ENCODE results near the gene OR6S1. TPM values are rescaled to one million over a fixed set of nuclear protein-coding genes. Genes with fewer than 3 reads are reported as not detected.
A peak's percentile ranks its signal among the peaks of the same experiment; 100 is the strongest.
"Not testable (repeated sequence)": the region's sequence is repeated elsewhere in the genome, so short reads cannot be mapped to it uniquely, and the experiment has no call there.

Gene OR6S1
- polyA plus RNA-seq, 2 donors, result not detected

- H3K27ac ChIP-seq (ENCODE audit: low read depth in 2 of 2, low read length in 1 of 2), result no peak overlapping the region
- H3K27me3 ChIP-seq (ENCODE audit: control insufficient read depth in 1 of 2, insufficient read depth in 2 of 2, low read length in 2 of 2), result no peaks in the 10 kb centered on the region
- H3K36me3 ChIP-seq (ENCODE audit: control insufficient read depth in 2 of 2, insufficient read depth in 2 of 2, low read length in 1 of 2), result no peaks in the 10 kb centered on the region
- 60 to 62% methylated on average over 15 of the region's 15 CpGs for WGBS, 2 donors
- H3K9me3 ChIP-seq (ENCODE audit: control insufficient read depth in 2 of 2, insufficient read depth in 1 of 2, low read depth in 1 of 2, low read length in 1 of 2), result no peaks in the 10 kb centered on the region
- no peak overlapping the region for H3K4me3 ChIP-seq (ENCODE audit: low read depth in 1 of 2, low read length in 2 of 2)
- peaks cover 0 to 2% of the 10 kb centered on the region in 2 donors for H3K4me1 ChIP-seq (ENCODE audit: control insufficient read depth in 2 of 2, insufficient read depth in 2 of 2, low read length in 1 of 2)
Measured at GRCh38 chr14:20623798-20624197, 17.7 kb downstream of the OR6S1 start.

GRCh38 chr14:20622816-20623291, 18.6 kb downstream of the OR6S1 start:
- no peak overlapping the region for H3K27ac ChIP-seq (ENCODE audit: low read depth in 2 of 2, low read length in 1 of 2)
- H3K4me1 ChIP-seq (ENCODE audit: control insufficient read depth in 2 of 2, insufficient read depth in 2 of 2, low read length in 1 of 2), result peaks cover 0 to 2% of the 10 kb centered on the region in 2 donors
- no peak overlapping the region for H3K4me3 ChIP-seq (ENCODE audit: low read depth in 1 of 2, low read length in 2 of 2)
- H3K27me3 ChIP-seq (ENCODE audit: control insufficient read depth in 1 of 2, insufficient read depth in 2 of 2, low read length in 2 of 2), result no peaks in the 10 kb centered on the region
- H3K36me3 ChIP-seq (ENCODE audit: control insufficient read depth in 2 of 2, insufficient read depth in 2 of 2, low read length in 1 of 2), result no peaks in the 10 kb centered on the region
- H3K9me3 ChIP-seq (ENCODE audit: control insufficient read depth in 2 of 2, insufficient read depth in 1 of 2, low read depth in 1 of 2, low read length in 1 of 2), result no peaks in the 10 kb centered on the region
- 37 to 38% methylated on average over 24 to 29 of the region's 29 CpGs for WGBS, 2 donors

GRCh38 chr14:20620798-20621478, 20.6 kb downstream of the OR6S1 start:
- Histone ChIP-seq H3K27ac (ENCODE audit: low read depth in 2 of 2, low read length in 1 of 2) (no peak overlapping the region), H3K4me1 (ENCODE audit: control insufficient read depth in 2 of 2, insufficient read depth in 2 of 2, low read length in 1 of 2) (peaks cover 0 to 2% of the 10 kb centered on the region in 2 donors), H3K27me3 (ENCODE audit: control insufficient read depth in 1 of 2, insufficient read depth in 2 of 2, low read length in 2 of 2) (no peaks in the 10 kb centered on the region), H3K36me3 (ENCODE audit: control insufficient read depth in 2 of 2, insufficient read depth in 2 of 2, low read length in 1 of 2) (no peaks in the 10 kb centered on the region), H3K4me3 (ENCODE audit: low read depth in 1 of 2, low read length in 2 of 2) (no peak overlapping the region), H3K9me3 (ENCODE audit: control insufficient read depth in 2 of 2, insufficient read depth in 1 of 2, low read depth in 1 of 2, low read length in 1 of 2) (no peaks in the 10 kb centered on the region)
- 43 to 56% methylated on average over 2 of the region's 2 CpGs for WGBS, 2 donors

GRCh38 chr14:20619688-20620087, 21.8 kb downstream of the OR6S1 start:
- H3K9me3 ChIP-seq (ENCODE audit: control insufficient read depth in 2 of 2, insufficient read depth in 1 of 2, low read depth in 1 of 2, low read length in 1 of 2); H3K36me3 ChIP-seq (ENCODE audit: control insufficient read depth in 2 of 2, insufficient read depth in 2 of 2, low read length in 1 of 2); H3K27me3 ChIP-seq (ENCODE audit: control insufficient read depth in 1 of 2, insufficient read depth in 2 of 2, low read length in 2 of 2); H3K27ac ChIP-seq (ENCODE audit: low read depth in 2 of 2, low read length in 1 of 2); H3K4me3 ChIP-seq (ENCODE audit: low read depth in 1 of 2, low read length in 2 of 2); H3K4me1 ChIP-seq (ENCODE audit: control insufficient read depth in 2 of 2, insufficient read depth in 2 of 2, low read length in 1 of 2): not testable (repeated sequence)
- WGBS, 2 donors, result 90% methylated on average over 6 of the region's 6 CpGs

- Histone ChIP-seq H3K36me3 (ENCODE audit: control insufficient read depth in 2 of 2, insufficient read depth in 2 of 2, low read length in 1 of 2) (no peaks in the 10 kb centered on the region), H3K9me3 (ENCODE audit: control insufficient read depth in 2 of 2, insufficient read depth in 1 of 2, low read depth in 1 of 2, low read length in 1 of 2) (no peaks in the 10 kb centered on the region), H3K27ac (ENCODE audit: low read depth in 2 of 2, low read length in 1 of 2) (no peak overlapping the region), H3K27me3 (ENCODE audit: control insufficient read depth in 1 of 2, insufficient read depth in 2 of 2, low read length in 2 of 2) (no peaks in the 10 kb centered on the region), H3K4me3 (ENCODE audit: low read depth in 1 of 2, low read length in 2 of 2) (no peak overlapping the region), H3K4me1 (ENCODE audit: control insufficient read depth in 2 of 2, insufficient read depth in 2 of 2, low read length in 1 of 2) (no peaks in the 10 kb centered on the region)
- 50 to 59% methylated on average over 4 of the region's 4 CpGs for WGBS, 2 donors
Measured at GRCh38 chr14:20618271-20618749, 23.2 kb downstream of the OR6S1 start.

GRCh38 chr14:20617138-20618003, 24.1 kb downstream of the OR6S1 start:
- H3K27me3 ChIP-seq (ENCODE audit: control insufficient read depth in 1 of 2, insufficient read depth in 2 of 2, low read length in 2 of 2), result no peaks in the 10 kb centered on the region
- H3K9me3 ChIP-seq (ENCODE audit: control insufficient read depth in 2 of 2, insufficient read depth in 1 of 2, low read depth in 1 of 2, low read length in 1 of 2), result no peaks in the 10 kb centered on the region
- no peak overlapping the region for H3K27ac ChIP-seq (ENCODE audit: low read depth in 2 of 2, low read length in 1 of 2)
- WGBS, 2 donors, result 83 to 84% methylated on average over 12 of the region's 12 CpGs
- H3K36me3 ChIP-seq (ENCODE audit: control insufficient read depth in 2 of 2, insufficient read depth in 2 of 2, low read length in 1 of 2), result no peaks in the 10 kb centered on the region
- H3K4me1 ChIP-seq (ENCODE audit: control insufficient read depth in 2 of 2, insufficient read depth in 2 of 2, low read length in 1 of 2), result no peaks in the 10 kb centered on the region
- H3K4me3 ChIP-seq (ENCODE audit: low read depth in 1 of 2, low read length in 2 of 2), result no peak overlapping the region

- Histone ChIP-seq H3K4me1 (ENCODE audit: control insufficient read depth in 2 of 2, insufficient read depth in 2 of 2, low read length in 1 of 2) (no peaks in the 10 kb centered on the region), H3K4me3 (ENCODE audit: low read depth in 1 of 2, low read length in 2 of 2) (no peak overlapping the region), H3K27me3 (ENCODE audit: control insufficient read depth in 1 of 2, insufficient read depth in 2 of 2, low read length in 2 of 2) (no peaks in the 10 kb centered on the region), H3K36me3 (ENCODE audit: control insufficient read depth in 2 of 2, insufficient read depth in 2 of 2, low read length in 1 of 2) (no peaks in the 10 kb centered on the region), H3K9me3 (ENCODE audit: control insufficient read depth in 2 of 2, insufficient read depth in 1 of 2, low read depth in 1 of 2, low read length in 1 of 2) (no peaks in the 10 kb centered on the region), H3K27ac (ENCODE audit: low read depth in 2 of 2, low read length in 1 of 2) (no peak overlapping the region)
- WGBS, 2 donors, result 92 to 97% methylated on average over 5 of the region's 5 CpGs
Measured at GRCh38 chr14:20615996-20616395, 25.5 kb downstream of the OR6S1 start.

GRCh38 chr14:20614038-20614840, 27.3 kb downstream of the OR6S1 start:
- Histone ChIP-seq H3K27me3 (ENCODE audit: control insufficient read depth in 1 of 2, insufficient read depth in 2 of 2, low read length in 2 of 2) (no peaks in the 10 kb centered on the region), H3K36me3 (ENCODE audit: control insufficient read depth in 2 of 2, insufficient read depth in 2 of 2, low read length in 1 of 2) (no peaks in the 10 kb centered on the region), H3K9me3 (ENCODE audit: control insufficient read depth in 2 of 2, insufficient read depth in 1 of 2, low read depth in 1 of 2, low read length in 1 of 2) (no peaks in the 10 kb centered on the region), H3K4me1 (ENCODE audit: control insufficient read depth in 2 of 2, insufficient read depth in 2 of 2, low read length in 1 of 2) (no peaks in the 10 kb centered on the region), H3K27ac (ENCODE audit: low read depth in 2 of 2, low read length in 1 of 2) (peak overlapping the region; percentile 58 to 77), H3K4me3 (ENCODE audit: low read depth in 1 of 2, low read length in 2 of 2) (peak overlapping the region; percentile 17 to 57)
- 18 to 19% methylated on average over 17 of the region's 17 CpGs for WGBS, 2 donors

Data from esophagus (tissue), 2 donors.